Ectodermal cell (in vitro differentiated cells): ENCODE measurements around the gene AGMO.

Experiments
- H3K27ac ChIP-seq: 2 replicates; pipeline ENCODE4 v1.7.0; 2013; ENCODE audit warnings: mild to moderate bottlenecking, low read depth, low read length; ENCODE audit not compliant: insufficient read depth, poor library complexity, severe bottlenecking
- H3K27me3 ChIP-seq: 2 replicates; pipeline ENCODE4 v1.7.0; 2013; ENCODE audit warnings: mild to moderate bottlenecking, low read length; ENCODE audit not compliant: insufficient read depth, control insufficient read depth, poor library complexity, severe bottlenecking
- H3K36me3 ChIP-seq: one replicate; pipeline ENCODE4 v1.7.0; 2013; ENCODE audit warnings: low read length; ENCODE audit not compliant: control insufficient read depth, insufficient read depth
- H3K4me1 ChIP-seq: one replicate; pipeline ENCODE4 v1.7.0; 2013; ENCODE audit warnings: low read length; ENCODE audit not compliant: control insufficient read depth, insufficient read depth
- H3K4me3 ChIP-seq: 2 replicates; pipeline ENCODE4 v1.7.0; 2013; ENCODE audit warnings: low read depth, low read length, control low read depth; ENCODE audit not compliant: insufficient read depth
- H3K9me3 ChIP-seq: 2 replicates; pipeline ENCODE4 v1.7.0; 2013; ENCODE audit warnings: mild to moderate bottlenecking, low read length, moderate library complexity; ENCODE audit not compliant: control insufficient read depth
- WGBS, 2 experiments: methylation state at CpG; one replicate each; pipeline ENCODE4 v1.1.7; 2013; ENCODE audit warnings: missing lambda C conversion rate in 2 of 2; 5-methylcytosine and 5-hydroxymethylcytosine counted together

Gene AGMO

DNA sequence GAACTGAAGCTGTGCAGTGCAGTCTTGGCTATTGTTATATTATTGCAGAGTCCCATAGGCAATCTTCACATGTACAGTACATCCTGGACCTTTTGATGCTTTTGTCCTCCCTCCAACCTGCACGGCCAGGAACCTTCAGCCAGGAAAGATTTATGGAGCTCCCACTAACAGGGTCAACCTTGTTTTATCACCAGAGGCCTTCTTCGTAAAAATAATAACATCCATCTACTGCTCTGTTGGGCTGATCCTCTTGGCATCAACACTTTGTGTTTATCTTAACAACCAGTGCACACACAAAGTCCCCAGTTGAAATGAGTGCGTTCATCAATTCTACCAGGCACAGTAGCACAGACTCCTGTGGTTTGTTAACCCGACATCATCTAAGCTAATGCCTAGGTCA lies 72.4 kb downstream of the AGMO start:
- 92 to 93% methylated on average over 3 to 4 of the region's 4 CpGs for WGBS, 2 experiments
- H3K36me3 ChIP-seq, result no peaks in the 10 kb centered on the region
- H3K9me3 ChIP-seq, result no peaks in the 10 kb centered on the region
- no peaks in the 10 kb centered on the region for H3K27me3 ChIP-seq
- H3K4me3 ChIP-seq, result no peak overlapping the region
- no peaks in the 10 kb centered on the region for H3K4me1 ChIP-seq
- H3K27ac ChIP-seq, result no peak overlapping the region

DNA sequence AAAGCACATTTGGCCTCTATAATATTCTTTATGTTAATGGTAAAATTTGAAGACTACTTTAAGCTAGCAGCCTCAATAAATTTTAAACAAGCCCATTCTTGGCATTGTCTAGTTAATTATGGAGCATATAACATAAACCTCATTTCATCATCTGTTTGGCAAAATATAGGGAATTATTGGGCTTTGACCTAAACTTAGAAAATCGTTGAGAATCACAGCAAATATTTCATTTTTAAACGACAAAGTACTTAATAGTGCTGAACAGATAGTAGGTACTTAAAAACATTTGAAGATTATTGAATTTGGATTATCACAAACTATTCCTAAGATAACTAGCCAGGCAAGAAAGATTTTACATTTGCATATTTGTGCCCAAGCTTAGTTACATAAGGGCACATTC lies 73.4 kb downstream of the AGMO start:
- Histone ChIP-seq H3K36me3 (no peaks in the 10 kb centered on the region), H3K9me3 (no peaks in the 10 kb centered on the region), H3K27ac (no peak overlapping the region), H3K27me3 (no peaks in the 10 kb centered on the region), H3K4me3 (no peak overlapping the region), H3K4me1 (no peaks in the 10 kb centered on the region)
- 89 to 100% methylated on average over 2 of the region's 2 CpGs for WGBS, 2 experiments

DNA sequence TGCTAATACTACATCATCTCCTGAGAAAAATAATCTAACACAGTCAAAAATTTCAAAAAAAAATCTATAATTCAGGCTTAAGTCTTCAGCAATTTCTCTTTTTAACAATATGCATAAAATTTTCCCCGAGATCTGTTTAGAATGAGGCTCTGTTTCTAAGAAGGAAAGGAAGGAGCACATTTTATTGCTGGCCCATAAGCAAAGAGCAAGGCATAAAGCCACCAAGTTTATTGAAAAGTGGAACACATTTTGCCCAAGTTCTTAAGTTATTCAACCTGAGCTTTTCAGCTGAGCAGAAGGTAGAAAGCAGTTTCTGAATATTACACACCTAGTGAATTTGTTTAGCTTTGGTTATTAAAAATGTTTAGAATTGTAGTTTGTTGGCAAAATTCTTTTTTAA lies 73.9 kb downstream of the AGMO start:
- Histone ChIP-seq H3K4me3 (no peak overlapping the region), H3K36me3 (no peaks in the 10 kb centered on the region)
- 93 to 94% methylated on average over 1 of the region's 1 CpG for WGBS, 2 experiments

GRCh38 chr7:15485998-15486397 lies 75.8 kb downstream of the AGMO start:
- 69 to 72% methylated on average over 5 of the region's 5 CpGs for WGBS, 2 experiments
- H3K27me3 ChIP-seq, result no peaks in the 10 kb centered on the region

More for the DNA sequence above, 73.9 kb downstream of the AGMO start:
- Histone ChIP-seq H3K9me3 (no peaks in the 10 kb centered on the region), H3K27ac (no peak overlapping the region), H3K27me3 (no peaks in the 10 kb centered on the region), H3K4me1 (no peaks in the 10 kb centered on the region)

GRCh38 chr7:15485431-15485830 lies 76.4 kb downstream of the AGMO start:
- Histone ChIP-seq H3K4me1 (no peaks in the 10 kb centered on the region), H3K4me3 (no peak overlapping the region), H3K9me3 (no peaks in the 10 kb centered on the region), H3K36me3 (no peaks in the 10 kb centered on the region), H3K27ac (no peak overlapping the region), H3K27me3 (no peaks in the 10 kb centered on the region)
- WGBS, 2 experiments, result 89 to 96% methylated on average over 4 to 5 of the region's 5 CpGs

More at GRCh38 chr7:15485998-15486397, 75.8 kb downstream of the AGMO start:
- Histone ChIP-seq H3K4me3 (no peak overlapping the region), H3K27ac (no peak overlapping the region), H3K4me1 (no peaks in the 10 kb centered on the region), H3K36me3 (no peaks in the 10 kb centered on the region), H3K9me3 (no peaks in the 10 kb centered on the region)

DNA sequence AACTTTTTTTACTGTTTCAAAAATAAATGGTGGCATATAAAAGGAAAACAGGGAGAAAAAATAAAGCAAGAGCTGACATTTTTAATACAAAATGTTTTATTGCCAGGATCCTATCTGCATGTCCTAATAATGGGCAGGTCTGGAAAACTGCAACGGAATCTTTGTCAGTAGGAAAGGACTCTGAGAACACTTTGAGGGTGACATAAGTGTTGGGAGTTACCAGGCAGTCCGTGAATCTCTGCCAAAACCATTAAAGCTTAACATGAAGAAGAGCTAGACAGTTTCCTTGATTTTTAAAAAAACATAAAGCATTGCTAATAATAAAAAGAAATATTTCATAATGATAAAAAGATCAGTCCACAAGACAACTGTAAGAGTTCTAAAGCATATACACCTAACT lies 80.7 kb downstream of the AGMO start:
- Histone ChIP-seq H3K9me3 (no peaks in the 10 kb centered on the region), H3K27ac (no peak overlapping the region), H3K4me3 (no peak overlapping the region), H3K36me3 (no peaks in the 10 kb centered on the region), H3K27me3 (no peaks in the 10 kb centered on the region), H3K4me1 (no peaks in the 10 kb centered on the region)
- WGBS, 2 experiments, result 88 to 100% methylated on average over 1 to 2 of the region's 2 CpGs

- 88 to 97% methylated on average over 4 of the region's 4 CpGs for WGBS, 2 experiments
- no peaks in the 10 kb centered on the region for H3K4me1 ChIP-seq
Measured at GRCh38 chr7:15478401-15478800, 83.4 kb downstream of the AGMO start.

DNA sequence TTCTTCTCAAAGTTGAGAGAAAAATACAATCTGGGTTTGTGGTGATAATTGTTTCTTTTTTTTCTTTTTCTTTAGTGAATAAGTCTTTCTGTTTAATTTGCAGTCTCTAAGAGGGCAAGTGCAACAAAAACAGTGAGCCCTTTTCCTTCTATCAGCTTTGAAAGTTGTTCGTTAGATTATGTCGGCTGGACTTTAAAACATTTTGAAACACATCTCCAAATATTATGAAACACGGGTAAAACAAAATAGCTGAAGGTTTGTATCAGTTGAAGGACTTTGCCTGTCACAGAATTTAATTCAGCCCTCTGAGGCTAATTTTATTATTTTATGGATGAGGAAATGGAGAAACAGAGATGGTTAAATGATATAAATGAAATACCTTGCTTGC lies 85.3 kb downstream of the AGMO start:
- WGBS, 2 experiments, result 90 to 100% methylated on average over 3 of the region's 3 CpGs
- H3K4me1 ChIP-seq, result no peaks in the 10 kb centered on the region
- H3K9me3 ChIP-seq, result no peaks in the 10 kb centered on the region
- no peaks in the 10 kb centered on the region for H3K27me3 ChIP-seq
- no peak overlapping the region for H3K27ac ChIP-seq
- no peak overlapping the region for H3K4me3 ChIP-seq
- H3K36me3 ChIP-seq, result no peaks in the 10 kb centered on the region

More at GRCh38 chr7:15478401-15478800, 83.4 kb downstream of the AGMO start:
- Histone ChIP-seq H3K9me3 (no peaks in the 10 kb centered on the region), H3K27ac (no peak overlapping the region), H3K36me3 (no peaks in the 10 kb centered on the region), H3K27me3 (no peaks in the 10 kb centered on the region), H3K4me3 (no peak overlapping the region)

DNA sequence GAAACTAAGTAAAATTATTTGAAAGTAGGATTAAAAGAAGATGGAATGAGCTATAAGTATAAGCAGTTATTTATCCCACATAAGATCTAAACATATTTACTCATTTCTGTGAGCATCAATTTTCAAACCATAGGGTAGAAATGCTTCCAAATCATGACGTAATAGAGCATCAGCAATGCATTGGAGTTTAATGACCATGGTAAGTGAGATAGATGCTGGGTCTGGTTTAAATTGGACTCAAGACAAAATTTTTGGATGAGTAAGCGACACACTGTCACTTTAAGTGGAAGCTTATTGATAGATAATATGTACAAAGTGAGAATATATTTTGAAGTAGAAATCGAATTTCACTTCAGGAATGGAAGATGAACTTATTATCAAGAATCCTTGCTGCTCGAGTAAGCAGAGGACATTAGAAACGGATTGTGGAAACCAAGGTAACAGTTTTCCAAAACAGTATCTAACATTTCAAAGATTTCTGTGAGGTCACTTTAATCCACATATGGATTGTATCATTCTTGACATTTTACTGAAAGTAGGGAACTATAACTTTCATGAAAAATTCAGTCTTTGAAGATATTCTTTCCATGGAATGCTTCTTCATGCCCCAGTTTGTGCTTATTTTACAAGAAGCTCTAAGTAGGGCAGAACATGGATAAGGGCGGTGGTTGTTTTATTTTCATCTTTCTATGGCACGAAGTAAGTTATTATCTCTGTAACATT lies 85.8 kb downstream of the AGMO start:
- no peak overlapping the region for H3K27ac ChIP-seq
- WGBS, 2 experiments, result 96 to 98% methylated on average over 6 to 7 of the region's 7 CpGs

GRCh38 chr7:15471669-15471950 lies 90.2 kb downstream of the AGMO start:
- no peaks in the 10 kb centered on the region for H3K27me3 ChIP-seq
- H3K36me3 ChIP-seq, result no peaks in the 10 kb centered on the region
- H3K4me3 ChIP-seq, result no peak overlapping the region
- no peaks in the 10 kb centered on the region for H3K4me1 ChIP-seq
- H3K27ac ChIP-seq, result no peak overlapping the region
- no peaks in the 10 kb centered on the region for H3K9me3 ChIP-seq

More for the DNA sequence above, 85.8 kb downstream of the AGMO start:
- Histone ChIP-seq H3K4me3 (no peak overlapping the region), H3K36me3 (no peaks in the 10 kb centered on the region), H3K4me1 (no peaks in the 10 kb centered on the region), H3K9me3 (no peaks in the 10 kb centered on the region), H3K27me3 (no peaks in the 10 kb centered on the region)
